Measurements from ENCODE around the gene TIAM1. TPM values are rescaled to one million over a fixed set of nuclear protein-coding genes. Genes with fewer than 3 reads are reported as not detected.

The TIAM1 gene
- total RNA-seq, 4 donors from 2014 or later, result 0.66 to 3.5 (median 1.0) TPM

DNA sequence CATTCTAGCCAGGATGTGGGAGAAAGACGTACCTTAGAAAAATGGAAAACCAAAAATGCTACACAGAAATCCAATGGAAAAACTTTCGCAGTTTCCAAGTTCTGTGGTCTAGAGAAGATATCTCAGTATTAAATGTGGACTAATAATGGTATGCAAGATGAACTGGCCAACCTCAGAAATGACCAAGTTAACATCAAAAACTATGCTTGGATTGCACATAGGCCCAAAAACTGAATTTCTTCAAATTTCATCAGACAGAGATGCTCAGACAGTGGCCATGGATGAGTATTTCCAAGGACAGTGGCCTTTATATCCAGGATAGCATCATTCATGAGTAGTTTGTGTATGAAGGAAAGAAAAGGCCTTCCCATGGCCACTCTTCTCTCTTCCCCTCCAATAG, 132.2 kb downstream of the TIAM1 start:
- TF ChIP-seq CTCF (IDR thresholded peaks at IDR 0.05 in 4 of 5, conservative IDR thresholded peaks at IDR 0.05 in 1 of 5), result no peak
- no peak for TF ChIP-seq POLR2A (IDR thresholded peaks at IDR 0.05)
- in situ Hi-C loops (cut with MboI; ENCODE audit: low sequenced_read_pairs in 4 of 4), result no loop called here
- no peaks in the 10 kb centered on the region for H3K36me3 ChIP-seq
- H3K9me3 ChIP-seq, result no peaks in the 10 kb centered on the region
- no peak for ATAC-seq
- H3K27ac ChIP-seq, result no peak overlapping the region
- intact Hi-C loops (cut with DNase I; ENCODE audit: low total_unique reads), result no loop called here
- no peaks in the 10 kb centered on the region for H3K4me1 ChIP-seq
- no peak for DNase-seq
- no peaks in the 10 kb centered on the region for H3K27me3 ChIP-seq
- no peak overlapping the region for H3K4me3 ChIP-seq

DNA sequence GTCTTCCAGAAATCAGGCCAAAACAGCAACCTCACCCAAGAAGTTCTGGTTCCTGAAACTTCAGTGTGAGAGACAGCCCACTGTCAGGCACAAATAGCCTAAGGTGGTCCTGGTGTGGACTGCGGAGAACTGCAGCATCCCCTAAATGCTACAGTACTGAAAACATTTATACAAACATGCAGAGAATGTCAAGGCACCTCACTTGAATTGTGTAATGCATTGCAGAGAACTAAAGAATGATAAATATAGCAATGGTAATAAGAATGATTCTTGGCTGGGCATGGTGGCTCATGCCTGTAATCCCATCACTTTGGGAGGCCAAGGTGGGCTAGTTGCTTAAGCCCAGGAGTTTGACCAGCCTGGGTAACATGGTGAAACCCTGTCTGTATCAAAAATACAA, 138.6 kb downstream of the TIAM1 start:
- no peaks in the 10 kb centered on the region for H3K9me3 ChIP-seq
- no peaks in the 10 kb centered on the region for H3K27me3 ChIP-seq
- in situ Hi-C loops (cut with MboI; ENCODE audit: low sequenced_read_pairs in 4 of 4) (loop anchor here in 2 of 4 donors (10.0 kb wide), 2 partner anchors 379 to 399 kb away; no protein-coding TSS in a partner anchor), intact Hi-C loops (cut with DNase I; ENCODE audit: low total_unique reads) (no loop called here)
- H3K27ac ChIP-seq, result no peak overlapping the region
- H3K36me3 ChIP-seq, result no peaks in the 10 kb centered on the region
- ATAC-seq (no peak), DNase-seq (no peak)
- H3K4me1 ChIP-seq, result no peaks in the 10 kb centered on the region
- TF ChIP-seq CTCF (IDR thresholded peaks at IDR 0.05 in 4 of 5, conservative IDR thresholded peaks at IDR 0.05 in 1 of 5) (no peak), POLR2A (IDR thresholded peaks at IDR 0.05) (no peak)
- H3K4me3 ChIP-seq, result no peak overlapping the region

DNA sequence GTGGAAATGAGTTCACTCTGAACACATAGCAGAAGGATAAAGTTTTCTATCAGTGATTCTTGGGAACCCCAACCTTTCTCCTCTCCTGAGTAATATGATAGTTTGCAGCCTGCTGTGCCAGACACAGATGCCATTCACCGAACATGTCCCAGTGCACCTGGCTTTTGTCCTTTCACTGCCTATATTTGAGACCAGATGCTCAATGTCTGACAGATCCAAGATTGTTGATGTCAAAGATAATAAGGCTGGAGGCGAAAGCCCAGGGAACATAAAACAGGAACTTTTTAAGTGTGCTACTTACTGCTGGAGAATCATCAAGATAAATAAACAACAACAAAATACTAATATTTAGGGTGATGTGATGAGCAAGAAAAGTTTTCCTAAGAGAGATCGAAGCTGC, 139.3 kb downstream of the TIAM1 start:
- in situ Hi-C loops (cut with MboI; ENCODE audit: low sequenced_read_pairs in 4 of 4) (loop anchor here in 2 of 4 donors (10.0 kb wide), 2 partner anchors 380 to 400 kb away; no protein-coding TSS in a partner anchor), intact Hi-C loops (cut with DNase I; ENCODE audit: low total_unique reads) (no loop called here)
- Histone ChIP-seq H3K36me3 (no peaks in the 10 kb centered on the region), H3K4me1 (no peaks in the 10 kb centered on the region), H3K27ac (no peak overlapping the region), H3K27me3 (no peaks in the 10 kb centered on the region), H3K9me3 (no peaks in the 10 kb centered on the region), H3K4me3 (no peak overlapping the region)
- ATAC-seq (no peak), DNase-seq (no peak)
- TF ChIP-seq CTCF (IDR thresholded peaks at IDR 0.05 in 4 of 5, conservative IDR thresholded peaks at IDR 0.05 in 1 of 5) (no peak), POLR2A (IDR thresholded peaks at IDR 0.05) (no peak)

GRCh38 chr21:31203431-31204054, 140.5 kb downstream of the TIAM1 start:
- Histone ChIP-seq H3K9me3 (no peaks in the 10 kb centered on the region), H3K27ac (no peak overlapping the region), H3K4me1 (no peaks in the 10 kb centered on the region), H3K27me3 (no peaks in the 10 kb centered on the region), H3K4me3 (no peak overlapping the region), H3K36me3 (no peaks in the 10 kb centered on the region)
- in situ Hi-C loops (cut with MboI; ENCODE audit: low sequenced_read_pairs in 4 of 4) (loop anchor here in 2 of 4 donors (10.0 kb wide), 2 partner anchors 381 to 401 kb away; no protein-coding TSS in a partner anchor), intact Hi-C loops (cut with DNase I; ENCODE audit: low total_unique reads) (no loop called here)
- no peak for DNase-seq
- no peak for ATAC-seq
- TF ChIP-seq POLR2A (IDR thresholded peaks at IDR 0.05), result no peak
- TF ChIP-seq CTCF (IDR thresholded peaks at IDR 0.05 in 4 of 5, conservative IDR thresholded peaks at IDR 0.05 in 1 of 5), result no peak

Measured in gastrocnemius medialis (tissue), 4 donors.